Right lung (tissue), 5 donors: ENCODE data around the gene CBFA2T3. TPM values are rescaled to one million over a fixed set of nuclear protein-coding genes. Genes with fewer than 3 reads are reported as not detected.

ENCODE experiments used
- polyA plus RNA-seq, 5 donors: library from polyadenylated mRNA; unstranded; fragments of 120-200 nt; gene quantifications; one replicate each; pipeline versions ENCODE4 v1.2.1 to v1.2.3, GENCODE V29; 2013; ENCODE audit warnings: inconsistent platforms in 1 of 5, low replicate concordance in 1 of 5; ENCODE audit not compliant: insufficient read length in 5 of 5, insufficient read depth in 1 of 5

Gene CBFA2T3
- polyA plus RNA-seq, 5 donors: 3.6 to 9.0 (median 5.6) TPM

Other genes starting within 250 kb of the CBFA2T3 start
- 100 to 1,000 TPM in 1 of 5 donors, 10 to 100 TPM in 4; 54.1 to 115 (median 76.2) TPM for gene PIEZO1, start 192.0 kb downstream of the CBFA2T3 start, polyA plus RNA-seq
- gene CDT1, start 173.4 kb downstream of the CBFA2T3 start, polyA plus RNA-seq: 10 to 100 TPM; 11.9 to 17.3 (median 12.9) TPM
- gene APRT, start 165.3 kb downstream of the CBFA2T3 start, polyA plus RNA-seq: 100 to 1,000 TPM in 1 of 5 donors, 10 to 100 TPM in 4; 63.4 to 131 (median 73.6) TPM
- 10 to 100 TPM; 19.8 to 33.1 (median 26.7) TPM for gene GALNS, start 120.3 kb downstream of the CBFA2T3 start, polyA plus RNA-seq
- 10 to 100 TPM; 69.2 to 88.7 (median 75.5) TPM for gene TRAPPC2L, start 120.1 kb downstream of the CBFA2T3 start, polyA plus RNA-seq
- gene PABPN1L, start 110.5 kb downstream of the CBFA2T3 start, polyA plus RNA-seq: under 1 TPM in 2 of 5 donors, not detected in 3; 0.13 to 0.25 TPM
- gene ACSF3, start 116.6 kb upstream of the CBFA2T3 start, polyA plus RNA-seq: 10 to 100 TPM; 27.9 to 36.5 (median 33.4) TPM
- 10 to 100 TPM in 1 of 5 donors, under 1 TPM in 4; 0.10 to 10.6 (median 0.37) TPM for gene CDH15, start 194.5 kb upstream of the CBFA2T3 start, polyA plus RNA-seq
- gene SLC22A31, start 223.3 kb upstream of the CBFA2T3 start, polyA plus RNA-seq: 1 to 10 TPM in 3 of 5 donors, under 1 TPM in 2; 0.48 to 3.1 (median 1.1) TPM
- gene ZNF778, start 240.5 kb upstream of the CBFA2T3 start, polyA plus RNA-seq: 1 to 10 TPM; 4.0 to 6.7 (median 4.1) TPM